ENCODE results near the gene WHAMM. TPM values are rescaled to one million over a fixed set of nuclear protein-coding genes. Genes with fewer than 3 reads are reported as not detected.

Gene WHAMM
- total and polyA plus RNA-seq, 2 donors (not counting 3 experiments of a cell fraction or from before 2014, with no cell fraction given) = 4.1 to 9.4 TPM

DNA sequence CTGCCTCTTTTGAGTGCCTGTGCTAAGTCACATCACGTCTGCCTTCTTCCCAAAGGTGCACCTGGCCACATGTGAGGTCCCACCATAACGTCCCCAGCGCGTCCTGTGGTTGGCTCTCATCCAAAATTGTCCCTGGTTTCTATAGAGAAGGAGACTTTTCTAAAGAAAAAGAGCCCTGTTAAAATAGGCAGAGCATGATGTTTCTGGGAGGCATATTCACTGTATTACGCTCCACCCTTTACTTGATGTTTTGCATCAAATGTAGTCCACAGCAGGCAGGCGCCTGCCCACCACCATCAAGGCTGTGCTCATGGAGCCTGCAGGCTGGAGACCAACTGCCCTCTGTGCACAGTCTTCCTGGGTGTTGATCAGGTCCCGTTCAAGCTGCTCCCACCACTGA lies 36.3 kb downstream of the WHAMM start:
- no TSS peak for BruUV-seq (replicated peaks)
- no peak for TF ChIP-seq MYC (IDR thresholded peaks at IDR 0.05; ENCODE audit: low read depth, low read length)
- TF ChIP-seq EZH2 (IDR thresholded peaks at IDR 0.05; ENCODE audit: borderline replicate concordance, low read depth, low read length, severe bottlenecking) = no peak
- TF ChIP-seq POLR2A (IDR thresholded peaks at IDR 0.05; ENCODE audit: low read depth, low read length) = no peak
- no peak for TF ChIP-seq POLR2AphosphoS5 (IDR thresholded peaks at IDR 0.05; ENCODE audit: insufficient read depth, low read depth, low read length)
- TF ChIP-seq GATA2 (IDR thresholded peaks at IDR 0.05; ENCODE audit: insufficient read depth, insufficient read length, low read depth, low read length) = no peak
- no peak for TF ChIP-seq FOS (IDR thresholded peaks at IDR 0.05; ENCODE audit: borderline replicate concordance, insufficient read depth, low read length)
- TF ChIP-seq JUN (IDR thresholded peaks at IDR 0.05; ENCODE audit: borderline replicate concordance, insufficient read depth, insufficient read length, low read depth) = no peak
- TF ChIP-seq, protein P1, sequence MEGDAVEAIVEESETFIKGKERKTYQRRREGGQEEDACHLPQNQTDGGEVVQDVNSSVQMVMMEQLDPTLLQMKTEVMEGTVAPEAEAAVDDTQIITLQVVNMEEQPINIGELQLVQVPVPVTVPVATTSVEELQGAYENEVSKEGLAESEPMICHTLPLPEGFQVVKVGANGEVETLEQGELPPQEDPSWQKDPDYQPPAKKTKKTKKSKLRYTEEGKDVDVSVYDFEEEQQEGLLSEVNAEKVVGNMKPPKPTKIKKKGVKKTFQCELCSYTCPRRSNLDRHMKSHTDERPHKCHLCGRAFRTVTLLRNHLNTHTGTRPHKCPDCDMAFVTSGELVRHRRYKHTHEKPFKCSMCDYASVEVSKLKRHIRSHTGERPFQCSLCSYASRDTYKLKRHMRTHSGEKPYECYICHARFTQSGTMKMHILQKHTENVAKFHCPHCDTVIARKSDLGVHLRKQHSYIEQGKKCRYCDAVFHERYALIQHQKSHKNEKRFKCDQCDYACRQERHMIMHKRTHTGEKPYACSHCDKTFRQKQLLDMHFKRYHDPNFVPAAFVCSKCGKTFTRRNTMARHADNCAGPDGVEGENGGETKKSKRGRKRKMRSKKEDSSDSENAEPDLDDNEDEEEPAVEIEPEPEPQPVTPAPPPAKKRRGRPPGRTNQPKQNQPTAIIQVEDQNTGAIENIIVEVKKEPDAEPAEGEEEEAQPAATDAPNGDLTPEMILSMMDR (IDR thresholded peaks at IDR 0.05; ENCODE audit: extremely low read depth in 1 of 2, insufficient read depth in 1 of 2, low read depth in 1 of 2, low read length in 2 of 2) = no peak
- TF ChIP-seq, protein P2, sequence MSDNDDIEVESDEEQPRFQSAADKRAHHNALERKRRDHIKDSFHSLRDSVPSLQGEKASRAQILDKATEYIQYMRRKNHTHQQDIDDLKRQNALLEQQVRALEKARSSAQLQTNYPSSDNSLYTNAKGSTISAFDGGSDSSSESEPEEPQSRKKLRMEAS (IDR thresholded peaks at IDR 0.05; ENCODE audit: insufficient read depth, insufficient read length) = no peak
- no peaks in the 10 kb centered on the region for H3K79me2 ChIP-seq (ENCODE audit: control insufficient read depth, insufficient read depth, low read length)
- FAIRE-seq = no peak
- H4K20me1 ChIP-seq (replicated peaks; ENCODE audit: control insufficient read depth, extremely low read depth, insufficient read depth, low read length) = no peaks in the 10 kb centered on the region
- peaks cover 0 to 5% of the 10 kb centered on the region in 2 experiments for H3K27me3 ChIP-seq (ENCODE audit: control insufficient read depth in 2 of 2, insufficient read depth in 2 of 2, low read length in 2 of 2)
- no peaks in the 10 kb centered on the region for H3K4me1 ChIP-seq (ENCODE audit: control insufficient read depth, extremely low read depth, insufficient read depth, low read length)
- H3K9me1 ChIP-seq (replicated peaks; ENCODE audit: control insufficient read depth, extremely low read depth, insufficient read depth, low read length) = no peaks in the 10 kb centered on the region
- H3K9me3 ChIP-seq (replicated peaks; ENCODE audit: control insufficient read depth, insufficient read depth, low read length) = no peaks in the 10 kb centered on the region
- H3K9ac ChIP-seq (replicated peaks; ENCODE audit: extremely low read depth, insufficient read depth, low read length) = no peak overlapping the region
- H3K4me2 ChIP-seq (ENCODE audit: insufficient read depth, low read length) = no peak overlapping the region
- H3K27ac ChIP-seq (ENCODE audit: insufficient read depth, low read depth, low read length) = no peak overlapping the region
- no peak overlapping the region for H2AFZ ChIP-seq (ENCODE audit: low read depth, low read length)
- H3K36me3 ChIP-seq (ENCODE audit: control insufficient read depth in 2 of 2, extremely low read depth in 1 of 2, insufficient read depth in 2 of 2, low read length in 2 of 2) = no peaks in the 10 kb centered on the region
- no peak overlapping the region for H3K4me3 ChIP-seq (replicated peaks in 1 of 3; ENCODE audit: insufficient read depth in 1 of 3, low read depth in 1 of 3, low read length in 3 of 3)
- intact Hi-C loops (cut with micrococcal nuclease) (loop anchor here (10.0 kb wide), 1 partner anchor 109 kb away; the partner anchor contains the start of gene HOMER2), dilution Hi-C loops (cut with MboI; ENCODE audit: extremely low pct_ligation_motif_present, low sequenced_read_pairs) (no loop called here)
- ChIA-PET POLR2A (no interaction called here), CTCF (no interaction called here)
- DNase-seq (ENCODE audit: low read depth, low spot score) = no peak
